SK-N-DZ (cell line): Measurements from ENCODE around the gene ITPR3.

ENCODE experiments used
- DNase-seq: peaks from one replicate; pipeline ENCODE4 v3.0.0-alpha.2; 2015; ENCODE audit warnings: low spot score

Gene ITPR3

DNA sequence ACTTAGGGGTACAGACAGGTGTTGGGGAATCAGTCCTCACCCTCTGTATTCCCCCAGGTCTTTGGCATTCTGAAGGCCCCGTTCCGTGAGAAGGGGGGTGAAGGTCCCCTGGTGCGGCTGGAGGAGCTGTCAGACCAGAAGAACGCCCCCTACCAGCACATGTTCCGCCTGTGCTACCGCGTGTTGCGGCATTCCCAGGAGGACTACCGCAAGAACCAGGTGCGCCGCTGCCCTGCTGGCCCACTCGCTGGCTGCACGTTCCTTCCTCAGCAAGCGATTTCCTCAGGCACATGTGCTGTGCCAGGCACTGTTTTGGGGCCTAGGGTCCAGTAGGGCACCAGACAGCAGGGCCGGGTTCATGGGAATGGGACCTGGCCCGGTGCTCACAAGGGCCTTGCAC, 46.0 kb downstream of the ITPR3 start:
- DNase-seq: no peak

DNA sequence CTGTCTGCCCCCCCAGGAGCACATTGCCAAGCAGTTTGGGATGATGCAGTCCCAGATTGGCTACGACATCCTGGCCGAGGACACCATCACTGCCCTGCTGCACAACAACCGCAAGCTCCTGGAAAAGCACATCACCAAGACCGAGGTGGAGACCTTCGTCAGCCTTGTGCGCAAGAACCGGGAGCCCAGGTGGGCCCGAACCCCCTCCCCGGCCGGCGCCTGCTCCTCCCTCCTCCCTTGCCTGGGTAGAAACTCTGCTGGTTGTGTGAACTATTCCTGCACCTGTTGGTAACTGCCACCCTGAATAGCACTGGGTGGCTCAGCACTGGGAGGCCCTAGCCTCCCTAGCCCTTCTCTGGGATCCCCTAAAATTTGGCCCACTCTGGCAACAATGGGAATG, 46.7 kb downstream of the ITPR3 start:
- no peak for DNase-seq

DNA sequence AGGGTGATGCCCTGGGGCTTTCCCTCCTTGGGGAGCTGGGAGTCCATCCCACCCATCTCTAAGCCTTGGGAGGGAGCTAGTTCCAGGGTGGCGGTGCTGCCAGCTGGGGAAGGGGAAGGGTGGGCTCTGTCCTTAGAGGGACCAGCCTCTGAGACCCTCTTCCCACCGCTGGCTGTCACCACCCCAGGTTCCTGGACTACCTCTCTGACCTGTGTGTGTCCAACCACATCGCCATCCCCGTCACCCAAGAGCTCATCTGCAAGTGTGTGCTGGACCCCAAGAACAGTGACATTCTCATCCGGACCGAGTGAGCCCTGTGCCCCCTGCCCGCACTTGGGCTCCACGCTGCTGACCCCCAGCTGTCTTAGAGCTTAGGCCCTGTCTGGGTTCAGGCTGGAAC, 47.2 kb downstream of the ITPR3 start:
- no peak for DNase-seq

DNA sequence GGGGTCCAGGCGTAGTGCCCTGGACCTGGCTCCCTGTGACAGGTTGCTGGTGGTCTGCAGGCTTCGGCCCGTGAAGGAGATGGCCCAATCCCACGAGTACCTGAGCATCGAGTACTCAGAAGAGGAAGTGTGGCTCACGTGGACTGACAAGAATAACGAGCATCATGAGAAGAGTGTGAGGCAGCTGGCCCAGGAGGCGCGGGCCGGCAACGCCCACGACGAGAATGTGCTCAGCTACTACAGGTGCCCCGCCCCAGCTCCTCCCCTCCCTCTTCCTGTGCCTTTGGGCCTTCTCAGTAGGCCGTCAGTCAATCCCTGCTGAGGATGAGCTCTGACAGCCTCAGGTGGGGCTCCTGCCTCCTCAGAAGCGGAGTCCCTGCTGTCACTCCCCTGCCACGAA, 47.8 kb downstream of the ITPR3 start:
- DNase-seq: no peak

DNA sequence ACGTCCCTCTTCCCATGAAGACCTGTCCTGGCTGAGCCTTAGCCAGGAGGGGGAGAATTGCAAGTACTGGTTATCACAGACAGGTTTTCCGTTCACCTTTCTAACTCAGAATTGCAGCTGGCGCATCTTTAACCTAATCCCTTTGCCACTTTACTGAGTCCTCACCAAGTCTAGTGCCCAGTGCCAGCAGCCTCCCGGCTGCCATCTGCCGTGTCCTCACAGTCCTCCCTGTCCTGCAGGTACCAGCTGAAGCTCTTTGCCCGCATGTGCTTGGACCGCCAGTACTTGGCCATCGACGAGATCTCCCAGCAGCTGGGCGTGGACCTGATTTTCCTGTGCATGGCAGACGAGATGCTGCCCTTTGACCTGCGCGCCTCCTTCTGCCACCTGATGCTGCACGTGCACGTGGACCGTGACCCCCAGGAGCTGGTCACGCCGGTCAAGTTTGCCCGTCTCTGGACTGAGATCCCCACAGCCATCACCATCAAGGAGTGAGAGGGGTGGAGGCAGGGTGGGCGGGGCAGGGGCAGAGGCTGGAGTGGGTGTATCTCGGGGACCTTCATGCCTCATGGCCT, 49.1 kb downstream of the ITPR3 start:
- no peak for DNase-seq

DNA sequence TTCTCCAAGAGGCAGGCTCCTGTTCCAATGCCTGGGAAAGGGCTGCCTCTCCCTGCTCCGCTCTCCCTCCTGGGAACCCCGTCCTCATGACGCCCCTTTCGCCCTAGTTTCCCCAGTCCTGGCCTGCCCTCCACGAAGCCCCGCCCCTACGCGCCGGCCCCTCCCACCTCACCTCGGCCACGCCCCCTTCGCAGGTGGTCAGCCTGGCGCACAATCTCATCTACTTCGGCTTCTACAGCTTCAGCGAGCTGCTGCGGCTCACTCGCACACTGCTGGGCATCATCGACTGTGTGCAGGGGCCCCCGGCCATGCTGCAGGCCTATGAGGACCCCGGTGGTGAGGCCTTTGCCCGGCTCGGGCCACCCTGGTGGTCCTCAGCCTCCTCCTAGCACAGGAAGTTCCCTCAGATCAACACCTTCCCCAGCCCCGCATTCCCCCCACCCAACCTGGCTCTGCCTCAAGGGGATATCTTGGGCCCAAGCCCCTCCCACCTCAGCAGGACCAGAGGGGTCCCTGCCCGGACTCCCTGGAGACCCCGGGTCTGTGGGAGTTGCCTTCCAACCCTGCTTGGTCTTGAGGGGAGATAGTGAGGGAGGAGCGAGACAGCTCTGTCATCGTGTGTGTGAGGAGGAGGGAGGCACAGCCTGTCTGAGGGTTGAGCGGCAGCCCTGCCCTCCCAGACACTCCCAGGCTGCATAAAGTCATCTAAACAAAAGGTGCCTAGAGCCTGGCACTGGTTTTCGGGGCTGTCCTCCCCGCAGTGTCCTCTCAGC, 50.0 kb downstream of the ITPR3 start:
- DNase-seq: no peak

DNA sequence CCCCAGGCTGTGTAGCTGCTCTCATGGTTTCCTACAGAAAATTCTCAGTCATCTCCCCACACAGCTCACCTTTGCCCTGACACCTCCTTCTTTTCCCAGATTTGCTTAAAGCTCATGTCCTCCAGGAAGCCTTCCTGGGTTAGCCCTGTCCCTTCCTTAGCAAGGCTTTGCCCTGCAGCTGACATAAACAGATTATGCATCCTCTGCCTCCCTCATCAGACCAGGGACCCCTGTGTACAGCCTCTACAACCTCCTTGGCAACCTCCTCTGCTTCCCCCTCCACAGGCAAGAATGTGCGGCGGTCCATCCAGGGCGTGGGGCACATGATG, 50.6 kb downstream of the ITPR3 start:
- DNase-seq: no peak

DNA sequence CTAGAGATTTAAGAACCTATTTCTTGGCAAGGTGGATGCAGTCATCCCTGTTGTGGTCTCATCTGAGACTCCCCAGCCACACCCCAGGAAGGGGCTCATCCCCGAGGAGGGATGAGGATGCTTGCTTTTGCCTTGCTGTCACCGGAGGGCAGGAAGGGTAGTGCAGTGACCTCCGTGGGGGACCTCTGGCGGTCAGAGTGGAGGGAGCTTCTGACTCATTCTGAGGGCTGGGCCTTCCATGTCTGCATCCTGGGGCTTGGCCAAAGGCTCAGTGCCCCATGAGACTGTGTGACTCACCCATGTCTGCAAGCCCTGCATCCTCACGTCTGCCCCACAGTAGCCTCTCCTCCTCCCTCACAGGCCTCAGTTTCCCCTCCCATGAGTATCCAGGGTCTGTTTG, 51.7 kb downstream of the ITPR3 start:
- DNase-seq: peak; percentile 58

DNA sequence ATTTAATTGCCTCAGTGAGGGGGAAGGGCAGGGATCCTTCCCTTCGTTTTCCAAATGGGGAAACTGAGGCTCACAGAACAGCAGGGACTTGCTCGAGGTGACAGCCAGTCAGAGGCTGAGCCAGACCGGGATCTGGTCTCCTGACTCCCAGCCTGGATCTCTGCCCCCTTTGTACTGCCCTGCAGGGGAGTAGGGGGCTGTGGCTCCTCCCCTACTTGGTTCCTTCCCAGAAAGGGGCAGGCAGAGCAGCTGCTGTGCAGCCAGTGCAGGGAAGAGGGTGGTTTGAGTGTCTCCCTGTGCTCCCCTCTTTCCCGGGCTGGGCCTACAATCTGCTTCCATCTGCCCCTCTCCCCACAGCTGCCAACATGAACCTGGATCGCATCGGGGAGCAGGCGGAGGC, 52.7 kb downstream of the ITPR3 start:
- no peak for DNase-seq

DNA sequence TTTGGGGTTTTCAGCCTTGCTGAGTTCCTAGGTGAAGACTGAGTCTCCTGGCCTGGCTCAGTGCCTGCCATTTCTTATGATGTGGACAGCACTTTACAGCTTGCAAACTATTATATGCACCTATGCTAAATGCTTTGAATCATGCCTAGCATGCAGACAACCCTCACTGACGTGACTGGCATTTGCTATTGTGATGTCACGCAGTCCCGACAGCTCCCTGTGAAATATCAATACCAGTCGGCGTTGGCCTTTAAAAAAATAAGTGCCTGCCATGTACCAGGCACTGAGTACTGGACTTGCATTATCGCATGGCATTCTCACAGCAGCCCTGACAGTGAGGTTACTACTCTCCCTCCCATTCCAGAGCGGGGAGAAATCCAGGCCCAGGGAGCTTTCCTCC, 54.8 kb downstream of the ITPR3 start:
- no peak for DNase-seq

DNA sequence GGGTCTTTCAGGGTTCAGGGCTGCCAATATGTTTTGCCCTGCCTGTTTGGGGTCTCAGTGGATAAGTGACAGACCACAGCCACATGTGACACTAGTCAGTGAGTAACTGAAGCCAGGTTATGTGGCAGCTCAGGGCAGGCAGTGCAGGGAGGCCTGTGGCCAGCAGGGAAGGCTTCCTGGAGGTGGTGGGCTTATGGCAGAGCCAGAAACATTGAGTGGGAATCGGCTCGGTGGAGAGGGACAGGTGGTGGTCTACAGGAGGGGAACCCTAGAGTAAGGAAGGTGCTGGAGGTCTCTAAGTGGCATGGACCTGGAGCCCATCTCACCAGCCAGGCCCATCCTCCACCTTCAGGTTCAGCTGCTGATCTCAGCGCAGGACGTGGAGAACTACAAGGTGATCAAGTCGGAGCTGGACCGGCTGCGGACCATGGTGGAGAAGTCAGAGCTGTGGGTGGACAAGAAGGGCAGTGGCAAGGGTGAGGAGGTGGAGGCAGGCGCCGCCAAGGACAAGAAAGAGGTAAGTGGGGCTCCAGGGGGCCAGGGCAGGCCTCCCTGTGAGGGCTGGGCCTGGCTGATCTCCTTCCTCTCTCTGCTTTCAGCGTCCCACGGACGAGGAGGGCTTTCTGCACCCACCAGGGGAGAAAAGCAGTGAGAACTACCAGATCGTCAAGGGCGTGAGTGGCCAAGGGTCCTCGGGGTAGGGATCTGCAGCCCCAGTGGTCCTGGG, 55.5 kb downstream of the ITPR3 start:
- DNase-seq: no peak

DNA sequence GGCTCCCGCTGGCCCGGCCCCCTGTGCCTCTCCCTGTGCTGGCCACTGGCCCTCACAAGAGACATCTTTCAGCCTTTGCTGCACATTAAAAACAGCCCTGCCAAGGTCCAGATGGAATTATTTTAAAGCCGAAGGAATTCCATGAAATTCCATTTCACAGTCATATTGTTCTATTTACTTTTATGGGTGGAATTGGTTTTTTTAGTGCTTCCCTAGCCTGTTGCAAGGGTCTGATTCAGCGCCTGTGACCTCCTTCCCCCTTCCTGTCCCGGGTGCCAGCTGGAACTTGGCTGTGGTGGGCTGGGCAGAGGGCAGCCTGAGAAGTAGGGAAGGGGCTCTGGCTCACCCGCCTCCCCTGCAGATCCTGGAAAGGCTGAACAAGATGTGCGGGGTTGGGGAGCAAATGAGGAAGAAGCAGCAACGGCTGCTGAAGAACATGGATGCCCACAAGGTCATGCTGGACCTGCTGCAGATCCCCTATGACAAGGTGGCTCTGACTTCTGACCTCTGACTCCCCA, 56.1 kb downstream of the ITPR3 start:
- no peak for DNase-seq

DNA sequence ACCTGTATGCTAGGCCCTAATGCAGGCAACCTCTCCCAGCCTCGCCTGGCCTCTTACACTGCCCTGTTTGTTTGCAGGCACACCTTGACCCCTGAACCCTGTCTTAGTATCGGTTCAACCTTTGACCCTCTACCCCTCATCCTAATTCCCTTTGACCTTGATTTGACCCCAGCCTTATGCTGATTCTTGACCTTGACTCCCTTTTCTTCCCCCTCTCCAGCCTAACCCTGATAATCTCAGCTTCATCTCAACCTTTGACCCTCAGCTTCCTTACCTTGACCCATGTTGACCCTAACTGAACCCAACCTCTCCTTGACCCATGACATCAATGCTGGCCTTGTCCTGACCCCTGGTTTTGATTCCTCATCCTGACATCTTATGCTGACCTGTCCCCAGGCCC, 56.6 kb downstream of the ITPR3 start:
- no peak for DNase-seq

DNA sequence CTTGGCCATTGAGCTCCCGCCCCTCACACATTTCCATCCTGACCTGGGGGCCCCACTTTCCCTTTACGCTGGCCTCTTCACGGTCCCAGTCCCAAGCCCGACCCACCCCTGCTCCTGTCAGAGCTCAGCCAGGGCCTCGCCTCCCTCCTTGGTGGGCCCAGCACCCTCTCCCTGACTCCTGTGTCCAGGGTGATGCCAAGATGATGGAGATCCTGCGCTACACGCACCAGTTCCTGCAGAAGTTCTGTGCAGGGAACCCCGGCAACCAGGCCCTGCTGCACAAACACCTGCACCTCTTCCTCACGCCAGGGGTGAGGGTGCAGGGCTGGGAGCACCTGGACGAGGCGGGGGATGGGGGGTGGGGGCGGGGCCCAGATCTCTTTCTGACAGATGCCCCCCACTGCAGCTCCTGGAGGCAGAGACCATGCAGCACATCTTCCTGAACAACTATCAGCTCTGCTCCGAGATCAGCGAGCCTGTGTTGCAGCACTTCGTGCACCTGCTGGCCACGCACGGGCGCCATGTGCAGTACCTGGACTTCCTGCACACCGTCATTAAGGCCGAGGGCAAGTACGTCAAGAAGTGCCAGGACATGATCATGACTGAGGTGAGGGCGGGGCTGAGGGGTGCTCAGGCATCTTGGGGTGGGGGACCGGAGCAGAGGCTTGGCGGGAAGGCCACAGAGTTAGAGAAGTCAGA, 57.3 kb downstream of the ITPR3 start:
- no peak for DNase-seq

DNA sequence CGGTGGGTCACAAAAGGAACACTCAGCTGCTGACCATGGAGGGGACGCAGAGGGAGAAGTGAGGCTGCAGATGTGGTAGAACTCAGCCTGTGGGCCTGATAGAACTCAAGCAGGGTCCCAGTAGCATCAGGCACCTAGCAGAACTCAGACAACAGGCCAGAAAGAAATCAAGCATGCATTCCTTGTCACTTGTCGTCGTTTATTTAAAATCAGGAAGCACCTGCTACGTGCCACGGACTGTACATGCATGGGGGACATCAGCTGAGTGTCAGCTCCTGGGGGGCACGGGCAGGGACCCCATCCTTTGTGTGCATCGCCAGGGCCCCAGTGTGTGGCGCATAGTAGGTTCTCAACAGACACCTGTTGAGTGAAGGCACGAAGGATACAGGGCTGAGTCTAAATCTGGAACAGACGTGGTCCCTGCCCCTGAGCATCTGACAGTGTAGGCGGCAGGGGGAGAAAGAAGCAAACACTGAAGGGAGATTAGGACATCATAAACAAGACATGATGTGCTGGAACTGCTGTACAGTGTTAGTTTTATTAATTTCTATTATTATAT, 57.9 kb downstream of the ITPR3 start:
- DNase-seq: no peak

DNA sequence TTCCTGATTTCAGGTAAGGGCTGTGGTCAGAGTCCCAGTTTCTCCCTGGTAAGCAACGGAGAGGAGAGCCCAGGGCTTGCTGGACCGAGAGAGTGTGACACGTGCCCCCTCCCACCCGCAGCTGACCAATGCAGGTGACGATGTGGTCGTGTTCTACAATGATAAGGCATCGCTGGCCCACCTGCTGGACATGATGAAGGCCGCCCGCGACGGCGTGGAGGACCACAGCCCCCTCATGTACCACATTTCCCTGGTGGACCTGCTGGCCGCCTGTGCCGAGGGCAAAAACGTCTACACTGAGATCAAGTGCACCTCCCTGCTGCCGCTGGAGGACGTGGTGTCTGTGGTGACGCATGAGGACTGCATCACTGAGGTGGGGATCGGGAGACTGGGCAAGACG, 58.6 kb downstream of the ITPR3 start:
- DNase-seq: no peak

DNA sequence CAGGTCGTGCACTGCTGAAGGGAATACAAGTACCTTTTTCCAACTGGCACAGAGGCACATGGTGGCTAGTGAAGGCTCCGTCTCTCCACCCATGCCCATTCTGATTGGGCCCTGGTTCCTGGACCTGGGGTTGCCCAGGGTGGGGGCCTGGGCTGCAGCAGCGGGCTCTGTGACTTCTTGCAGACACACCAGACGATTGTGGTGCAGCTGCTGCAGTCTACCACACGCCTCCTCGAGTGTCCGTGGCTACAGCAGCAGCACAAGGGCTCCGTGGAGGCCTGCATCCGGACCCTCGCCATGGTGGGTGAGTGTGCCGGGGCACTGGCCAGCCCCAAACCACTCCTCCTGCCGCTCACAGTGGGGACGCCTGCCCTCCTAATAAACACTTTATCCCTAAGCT, 61.2 kb downstream of the ITPR3 start:
- no peak for DNase-seq

DNA sequence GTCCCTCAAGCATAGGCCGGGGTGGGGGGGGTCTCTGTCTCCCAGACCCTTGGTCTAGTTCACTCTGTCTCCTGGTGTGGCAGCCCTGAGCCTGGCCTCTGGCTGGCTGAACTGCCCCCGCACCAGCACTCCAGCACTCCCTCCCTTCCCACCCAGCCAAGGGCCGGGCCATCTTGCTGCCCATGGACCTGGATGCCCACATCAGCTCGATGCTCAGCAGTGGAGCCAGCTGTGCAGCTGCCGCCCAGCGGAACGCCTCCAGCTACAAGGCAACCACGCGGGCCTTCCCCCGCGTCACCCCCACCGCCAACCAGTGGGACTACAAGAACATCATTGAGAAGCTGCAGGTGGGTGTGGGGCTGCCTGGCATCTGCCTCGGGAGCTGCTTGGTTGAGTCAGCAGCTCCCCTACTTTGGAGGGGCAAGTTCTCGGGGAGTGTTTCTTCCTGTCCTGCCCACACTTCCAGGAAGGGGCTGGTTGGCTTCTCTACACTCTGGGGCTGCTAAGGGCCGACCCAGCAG, 62.0 kb downstream of the ITPR3 start:
- no peak for DNase-seq

DNA sequence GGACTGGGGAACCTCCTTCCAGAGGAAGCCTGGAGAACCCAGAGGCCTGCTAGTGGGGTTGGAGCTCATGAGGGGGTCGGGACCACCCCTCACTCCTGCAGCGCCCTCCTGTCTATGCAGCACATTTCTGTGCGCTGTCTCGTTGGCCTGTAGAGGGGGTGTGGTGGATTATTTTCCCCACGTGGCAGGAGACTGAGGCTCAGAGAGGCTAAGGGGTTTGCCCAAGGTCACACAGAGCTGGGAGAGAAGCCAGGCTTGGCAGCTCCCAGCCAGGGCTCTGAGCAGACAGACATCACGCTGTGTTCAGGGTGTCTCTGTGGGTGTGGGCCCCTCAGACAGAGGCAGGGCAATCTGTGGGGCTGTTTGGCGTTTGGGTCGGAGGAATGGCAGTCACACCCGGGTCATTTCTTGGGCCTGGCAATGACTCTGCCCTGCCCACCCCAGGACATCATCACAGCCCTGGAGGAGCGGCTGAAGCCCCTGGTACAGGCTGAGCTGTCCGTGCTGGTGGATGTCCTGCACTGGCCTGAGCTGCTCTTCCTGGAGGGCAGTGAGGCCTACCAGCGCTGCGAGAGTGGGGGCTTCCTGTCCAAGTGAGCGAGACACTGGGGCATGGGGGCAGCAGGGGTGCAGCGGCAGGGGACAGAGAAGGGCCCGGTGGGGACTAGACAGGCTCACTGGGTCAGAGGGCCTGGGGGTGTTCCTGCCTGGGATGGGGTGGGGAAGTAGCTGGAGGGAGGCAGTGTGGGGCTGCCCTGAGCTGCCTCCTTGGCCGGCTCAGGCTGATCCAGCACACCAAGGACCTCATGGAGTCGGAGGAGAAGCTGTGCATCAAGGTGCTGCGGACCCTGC, 62.7 kb downstream of the ITPR3 start:
- no peak for DNase-seq

DNA sequence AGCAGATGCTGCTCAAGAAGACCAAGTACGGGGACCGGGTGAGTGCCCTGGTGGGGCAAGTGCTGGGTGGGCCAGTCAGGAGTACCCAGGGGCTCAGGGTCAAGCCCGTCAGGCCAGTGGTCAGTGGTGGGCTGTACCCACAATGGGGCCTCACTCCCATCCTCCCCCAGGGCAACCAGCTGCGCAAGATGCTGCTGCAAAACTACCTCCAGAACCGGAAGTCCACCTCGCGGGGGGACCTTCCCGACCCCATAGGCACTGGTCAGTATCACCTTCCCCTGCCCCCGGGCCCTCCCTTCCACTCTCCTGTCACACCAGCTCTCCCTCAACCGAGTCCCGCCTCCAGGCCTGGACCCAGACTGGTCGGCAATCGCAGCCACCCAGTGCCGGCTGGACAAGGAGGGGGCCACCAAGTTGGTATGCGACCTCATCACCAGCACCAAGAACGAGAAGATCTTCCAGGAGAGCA, 63.3 kb downstream of the ITPR3 start:
- DNase-seq: no peak

DNA sequence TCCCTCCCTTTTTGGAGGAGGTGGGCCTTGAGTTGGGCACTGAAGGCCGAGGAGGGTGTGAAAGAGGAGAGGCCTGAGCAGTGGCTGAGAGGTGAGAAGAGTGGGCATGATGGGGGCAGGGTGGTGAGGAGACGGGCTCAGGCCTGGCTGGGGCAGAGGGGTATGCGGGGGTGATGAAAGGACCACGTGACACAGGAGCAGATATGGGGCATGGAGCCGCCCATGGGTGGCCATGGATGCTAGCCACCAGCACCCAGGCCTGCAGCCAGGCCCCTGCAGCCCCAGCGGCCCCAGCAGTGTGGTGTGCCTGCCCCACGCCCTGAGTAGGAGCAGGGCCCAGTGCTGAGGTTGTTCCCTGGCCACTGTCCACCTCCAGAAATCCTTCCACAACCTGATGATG, 63.9 kb downstream of the ITPR3 start:
- no peak for DNase-seq
